ENCODE measurements around the gene TRPM4. TPM values are rescaled to one million over a fixed set of nuclear protein-coding genes. Genes with fewer than 3 reads are reported as not detected.

Gene TRPM4
- total and polyA plus RNA-seq, 10 donors = 3.3 to 28.7 (median 11.9) TPM

DNA sequence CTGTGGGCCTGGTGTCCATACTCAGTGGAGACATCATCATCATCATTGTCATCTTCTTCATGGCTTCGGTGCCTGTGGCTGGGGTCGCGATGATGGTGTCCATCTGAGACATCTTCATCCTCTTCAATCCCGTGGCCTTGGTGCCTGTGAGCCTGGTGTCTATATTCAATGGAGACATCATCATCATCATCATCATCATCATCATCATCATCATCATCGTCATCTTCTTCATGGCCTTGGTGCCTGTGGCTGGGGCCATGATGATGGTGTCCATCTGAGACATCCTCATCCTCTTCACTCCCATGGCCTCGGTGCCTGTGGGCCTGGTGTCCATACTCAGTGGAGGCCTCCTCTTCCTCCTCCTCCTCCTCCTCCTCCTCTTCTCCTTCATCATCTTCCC, 3.3 kb upstream of the TRPM4 start:
- no peak overlapping the region for H3K27ac ChIP-seq
- intact Hi-C loops (cut with DNase I; ENCODE audit: low total_unique reads) = no loop called here
- 93 to 100% (median 93%) methylated on average over 6 of the region's 6 CpGs for WGBS, 5 donors
- H3K4me1 ChIP-seq = peaks cover 10 to 54% (median 43%) of the 10 kb centered on the region in 6 donors
- H3K9me3 ChIP-seq = peaks cover 0 to 6% (median 0%) of the 10 kb centered on the region in 8 donors
- no peaks in the 10 kb centered on the region for H3K36me3 ChIP-seq
- H3K27me3 ChIP-seq (replicated peaks in 1 of 7) = peaks cover 0 to 68% (median 21%) of the 10 kb centered on the region in 7 donors
- no peak overlapping the region for H3K4me3 ChIP-seq
- TF ChIP-seq CTCF (IDR thresholded peaks at IDR 0.05 in 8 of 11, conservative IDR thresholded peaks at IDR 0.05 in 3 of 11) = no peak
- TF ChIP-seq POLR2A (IDR thresholded peaks at IDR 0.05) = no peak
- no peak for TF ChIP-seq POLR2AphosphoS5 (IDR thresholded peaks at IDR 0.05)
- DNase-seq = no peak

DNA sequence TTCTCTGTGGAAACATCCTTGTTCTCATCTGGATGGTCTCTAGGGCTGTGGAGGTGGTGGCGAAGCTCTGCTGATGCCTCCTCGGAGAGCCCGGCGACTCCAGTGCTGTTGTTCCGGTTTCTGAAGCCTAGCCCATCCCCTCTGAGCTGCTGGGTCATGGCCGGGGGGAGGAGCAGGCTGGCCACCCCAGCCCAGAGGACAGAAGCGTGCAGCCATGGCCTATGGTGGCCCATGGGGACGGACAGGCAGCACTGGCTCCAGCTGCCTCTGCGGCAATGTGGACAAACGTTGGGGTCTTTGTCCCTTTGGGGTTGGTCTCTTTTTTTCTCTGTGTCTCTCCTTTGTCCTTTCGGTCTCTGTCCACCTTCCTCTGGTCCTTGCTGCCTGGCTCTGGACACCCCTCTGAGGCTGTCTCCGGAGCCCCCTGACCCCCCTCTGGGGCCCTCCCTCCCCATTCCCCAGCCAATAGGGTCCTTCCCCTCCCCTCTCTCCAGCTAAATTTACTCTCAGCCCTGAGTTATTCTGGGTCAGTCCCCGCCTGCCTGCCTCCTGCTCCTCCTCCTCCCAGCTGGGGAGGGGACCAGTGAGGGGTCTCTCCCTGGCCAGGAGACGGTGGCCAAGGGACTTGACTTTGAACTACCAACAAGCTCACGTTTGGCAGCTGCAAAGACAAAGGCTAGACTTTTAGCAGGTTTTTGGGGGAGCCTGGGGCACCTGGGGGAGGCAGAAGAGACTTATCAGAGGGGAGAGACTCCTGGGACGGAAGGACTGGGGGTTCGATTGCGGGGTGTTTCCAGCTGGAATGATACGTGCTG, 2.4 kb upstream of the TRPM4 start, which contains the start of gene HRC:
Gene HRC, minus strand, starts transcription at position 392 of the 815 bp plus-strand sequence. Its CDS starts 159 bp downstream, at position 233.
- Histone ChIP-seq H3K27me3 (replicated peaks in 1 of 7) (peaks cover 0 to 68% (median 20%) of the 10 kb centered on the region in 7 donors), H3K27ac (no peak within 1 kb of the TSS), H3K9me3 (peaks cover 0 to 6% (median 0%) of the 10 kb centered on the region in 8 donors), H3K36me3 (no peaks in the 10 kb centered on the region), H3K4me3 (no peak within 1 kb of the TSS), H3K4me1 (peaks cover 3 to 45% (median 33%) of the 10 kb centered on the region in 6 donors)
- DNase-seq = no peak
- TF ChIP-seq POLR2AphosphoS5 (IDR thresholded peaks at IDR 0.05) (peak in 1 of 3 donors; percentile 20), POLR2A (IDR thresholded peaks at IDR 0.05) (no peak)
- intact Hi-C loops (cut with DNase I; ENCODE audit: low total_unique reads) = no loop called here
- WGBS, 5 donors = 52 to 69% (median 66%) methylated on average over 15 to 19 of the region's 19 CpGs

DNA sequence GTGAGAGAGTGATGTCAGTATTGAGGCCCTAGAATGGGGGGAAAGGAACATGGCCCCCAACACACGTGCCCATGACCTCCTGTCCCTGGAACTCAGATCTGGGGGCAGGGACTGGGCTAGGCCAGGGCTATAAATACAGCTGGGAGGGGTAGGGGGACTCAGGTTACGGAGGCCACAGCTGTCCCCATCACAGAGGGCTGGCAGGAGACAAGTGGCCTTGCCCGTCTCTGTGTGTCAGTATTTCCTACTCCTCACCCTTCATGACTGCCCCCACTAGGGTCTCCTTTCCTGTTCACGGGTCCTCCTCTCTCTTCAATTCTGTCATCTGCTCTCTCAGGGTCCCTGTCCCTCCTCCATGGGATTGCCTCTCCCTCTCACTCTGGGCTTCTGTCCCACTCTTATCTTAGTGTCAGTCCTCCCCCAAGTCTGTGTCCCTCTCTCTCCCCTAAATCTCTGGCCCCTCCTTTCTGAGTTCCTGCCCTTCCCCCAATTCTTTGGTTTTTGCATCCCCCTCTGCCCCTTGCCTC, 1.7 kb upstream of the TRPM4 start:
- Histone ChIP-seq H3K4me1 (peaks cover 3 to 38% (median 27%) of the 10 kb centered on the region in 6 donors), H3K4me3 (no peak overlapping the region), H3K9me3 (peaks cover 0 to 6% (median 0%) of the 10 kb centered on the region in 8 donors), H3K27ac (no peak overlapping the region), H3K36me3 (no peaks in the 10 kb centered on the region), H3K27me3 (replicated peaks in 1 of 7) (peaks cover 0 to 64% (median 16%) of the 10 kb centered on the region in 7 donors)
- no peak for DNase-seq
- TF ChIP-seq POLR2A (IDR thresholded peaks at IDR 0.05) = no peak
- no peak for TF ChIP-seq CTCF (IDR thresholded peaks at IDR 0.05 in 8 of 11, conservative IDR thresholded peaks at IDR 0.05 in 3 of 11)
- TF ChIP-seq POLR2AphosphoS5 (IDR thresholded peaks at IDR 0.05) = no peak
- 32 to 57% (median 40%) methylated on average over 4 of the region's 4 CpGs for WGBS, 5 donors
- intact Hi-C loops (cut with DNase I; ENCODE audit: low total_unique reads) = no loop called here

GRCh38 chr19:49160450-49161189, 3.0 kb downstream of the TRPM4 start:
- TF ChIP-seq CTCF (IDR thresholded peaks at IDR 0.05 in 8 of 11, conservative IDR thresholded peaks at IDR 0.05 in 3 of 11) = no peak
- no peak for TF ChIP-seq POLR2A (IDR thresholded peaks at IDR 0.05)
- TF ChIP-seq POLR2AphosphoS5 (IDR thresholded peaks at IDR 0.05) = no peak
- 90 to 94% (median 92%) methylated on average over 13 of the region's 13 CpGs for WGBS, 5 donors
- no peaks in the 10 kb centered on the region for H3K9me3 ChIP-seq
- intact Hi-C loops (cut with DNase I; ENCODE audit: low total_unique reads) = no loop called here
- H3K27ac ChIP-seq = no peak overlapping the region
- no peaks in the 10 kb centered on the region for H3K36me3 ChIP-seq
- peaks cover 3 to 16% (median 14%) of the 10 kb centered on the region in 6 donors for H3K4me1 ChIP-seq
- DNase-seq = no peak
- peaks cover 0 to 43% (median 10%) of the 10 kb centered on the region in 7 donors for H3K27me3 ChIP-seq (replicated peaks in 1 of 7)
- no peak overlapping the region for H3K4me3 ChIP-seq
